Fibroblast of pulmonary artery (primary cell): ENCODE data around the gene FAM221B.
A peak's percentile ranks its signal among the peaks of the same experiment; 100 is the strongest.

Experiments
- DNase-seq: peaks from one replicate; pipeline ENCODE4 v3.0.0-alpha.2; 2010; ENCODE audit warnings: low read depth
- H3K4me3 ChIP-seq: replicated peaks from 2 replicates; pipeline ENCODE4 v1.5.1; 2011; ENCODE audit warnings: low read depth, mild to moderate bottlenecking, control low read depth, low read length, moderate library complexity
- CTCF ChIP-seq: IDR thresholded peaks from 2 replicates; pipeline ENCODE4 v1.5.1; 2011; ENCODE audit warnings: mild to moderate bottlenecking, control low read depth, low read length, inconsistent platforms; ENCODE audit errors: missing control alignments

Gene FAM221B

GRCh38 chr9:35812025-35812602 is 16.4 kb downstream of the FAM221B start, which contains the start of gene SPAG8:
Gene SPAG8 (minus strand): TSS chr9:35812262. CDS start chr9:35812147, 115 bp downstream.
- H3K4me3 ChIP-seq, result peak within 1 kb of the TSS; percentile 63
- TF ChIP-seq CTCF, result no peak
- peak; percentile 97 for DNase-seq

- peak; percentile 51 for DNase-seq
- no peak for TF ChIP-seq CTCF
Measured at GRCh38 chr9:35811381-35812024, 17.0 kb downstream of the FAM221B start.

GRCh38 chr9:35810122-35810521 is 18.4 kb downstream of the FAM221B start:
- no peak for TF ChIP-seq CTCF

More at GRCh38 chr9:35811381-35812024, 17.0 kb downstream of the FAM221B start:
- peak overlapping the region; percentile 63 for H3K4me3 ChIP-seq

GRCh38 chr9:35808433-35808832 is 20.1 kb downstream of the FAM221B start:
- no peak for DNase-seq
- no peak overlapping the region for H3K4me3 ChIP-seq
- TF ChIP-seq CTCF, result no peak

More at GRCh38 chr9:35810122-35810521, 18.4 kb downstream of the FAM221B start:
- no peak overlapping the region for H3K4me3 ChIP-seq
- no peak for DNase-seq

- DNase-seq, result no peak
- no peak overlapping the region for H3K4me3 ChIP-seq
- TF ChIP-seq CTCF, result no peak
Measured at GRCh38 chr9:35806101-35806500, 22.4 kb downstream of the FAM221B start.

GRCh38 chr9:35801328-35802128 is 27.0 kb downstream of the FAM221B start:
- H3K4me3 ChIP-seq, result no peak overlapping the region
- no peak for TF ChIP-seq CTCF
- DNase-seq, result no peak
